Measurements from ENCODE around the gene TPRG1. TPM values are rescaled to one million over a fixed set of nuclear protein-coding genes. Genes with fewer than 3 reads are reported as not detected.

Gene TPRG1
- total RNA-seq, 1 experiment from 2014 or later: 0.11 TPM

DNA sequence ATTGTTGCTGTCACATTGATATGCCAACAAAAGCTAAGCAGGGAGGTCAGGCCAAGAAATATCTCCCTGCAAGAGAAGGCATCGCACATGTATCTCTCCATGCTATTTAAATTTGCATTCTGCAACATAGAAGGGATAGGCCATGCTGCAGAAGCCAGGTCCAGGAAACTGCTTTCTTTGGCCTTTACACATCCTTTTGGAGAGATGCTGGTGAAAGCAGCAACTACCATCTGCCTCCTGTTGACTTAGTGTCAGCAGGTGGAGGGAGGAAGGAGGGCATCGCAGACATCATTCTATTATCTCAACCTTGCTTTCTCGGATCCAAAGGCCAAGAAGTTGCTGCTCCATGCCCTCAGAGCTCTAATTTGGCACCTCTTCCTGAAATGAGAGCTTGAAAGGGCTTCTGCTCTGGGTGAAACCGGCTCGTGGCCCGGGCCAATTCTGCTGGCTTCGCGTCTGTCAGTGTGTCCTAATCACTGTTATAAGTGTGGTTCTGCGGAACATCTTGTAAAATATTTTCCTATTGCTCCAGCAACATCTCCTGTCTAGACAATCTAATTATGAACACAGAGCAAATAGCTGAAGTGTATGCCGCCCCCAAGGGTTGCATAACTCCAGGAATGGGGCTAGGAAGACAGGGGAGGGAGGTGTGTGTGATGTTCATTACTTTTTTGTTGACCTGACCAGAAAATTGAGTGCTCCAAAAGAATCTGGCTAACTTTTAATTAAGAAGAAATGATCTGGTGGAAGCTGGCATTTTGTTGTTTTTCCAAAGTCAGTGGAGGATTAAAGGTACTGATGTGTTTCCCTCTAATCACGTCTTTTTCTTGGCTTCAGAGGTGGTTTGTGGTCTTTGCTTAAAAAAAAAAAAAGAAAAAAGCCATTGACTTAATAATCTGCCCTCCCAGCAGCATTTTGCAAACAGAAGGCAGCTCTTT lies 89.1 kb downstream of the TPRG1 start:
- Histone ChIP-seq H3K9me3 (replicated peaks) (no peaks in the 10 kb centered on the region), H3K27me3 (replicated peaks) (no peaks in the 10 kb centered on the region), H3K4me1 (replicated peaks) (no peaks in the 10 kb centered on the region), H3K4me3 (no peak overlapping the region), H3K36me3 (no peaks in the 10 kb centered on the region), H3K27ac (no peak overlapping the region)
- DNase-seq (ENCODE audit: low read depth in 1 of 2, low spot score in 2 of 2): no peak

DNA sequence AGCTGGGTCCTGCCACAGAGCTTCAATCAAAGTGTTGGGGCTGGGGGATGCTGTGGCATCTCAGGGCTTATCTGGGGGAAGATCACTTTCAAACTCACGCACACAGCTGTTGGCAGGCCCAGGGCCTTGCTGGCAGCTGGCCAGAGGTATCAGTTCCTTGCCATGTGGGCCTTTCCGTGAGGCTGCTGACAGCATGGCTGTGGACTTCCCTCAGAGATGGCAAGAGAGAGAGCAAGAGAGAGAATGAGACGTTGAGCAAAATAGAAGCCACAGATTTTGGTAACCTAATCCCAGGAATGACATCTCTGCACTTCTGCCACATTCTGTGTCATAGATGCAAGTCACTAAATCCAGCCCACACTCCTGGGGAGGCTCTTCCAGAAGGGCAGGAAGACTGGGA lies 91.0 kb downstream of the TPRG1 start:
- no peaks in the 10 kb centered on the region for H3K9me3 ChIP-seq (replicated peaks)
- H3K27ac ChIP-seq: no peak overlapping the region
- H3K4me3 ChIP-seq: no peak overlapping the region
- H3K27me3 ChIP-seq (replicated peaks): no peaks in the 10 kb centered on the region
- H3K4me1 ChIP-seq (replicated peaks): no peaks in the 10 kb centered on the region
- DNase-seq (ENCODE audit: low read depth in 1 of 2, low spot score in 2 of 2): no peak
- H3K36me3 ChIP-seq: no peaks in the 10 kb centered on the region

DNA sequence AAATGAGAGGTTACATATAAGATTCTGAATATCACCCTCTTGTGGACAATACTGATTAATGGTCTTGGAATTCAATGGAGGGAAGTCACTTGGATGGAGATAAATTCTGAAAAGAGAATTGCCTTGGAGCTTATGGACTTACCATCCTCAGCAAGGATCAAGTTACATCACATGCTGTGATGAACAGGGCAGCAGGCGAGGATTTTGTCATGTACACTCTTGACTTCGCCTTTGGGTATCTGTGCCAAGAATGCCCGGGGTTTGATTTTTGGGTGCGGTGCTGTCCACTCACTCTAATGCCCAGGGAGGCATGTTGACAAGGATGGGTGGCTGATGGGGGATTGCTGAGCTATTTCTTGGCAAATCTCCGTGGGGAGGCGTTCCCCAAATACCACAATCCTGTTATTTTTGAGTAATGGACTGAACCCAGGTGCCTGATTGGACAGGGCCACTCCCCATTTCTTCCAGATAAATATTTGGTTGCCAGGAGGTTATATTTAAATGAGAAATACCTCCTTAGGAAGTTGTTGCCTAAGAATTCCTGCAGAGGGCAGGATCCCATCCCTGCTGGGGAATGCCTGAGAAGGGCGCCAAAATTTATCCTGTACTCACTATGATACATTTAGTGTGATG lies 96.3 kb downstream of the TPRG1 start:
- Histone ChIP-seq H3K27ac (no peak overlapping the region), H3K4me1 (replicated peaks) (peaks cover 3% of the 10 kb centered on the region; the same call in 1 of the 2 replicates), H3K36me3 (no peaks in the 10 kb centered on the region), H3K9me3 (replicated peaks) (no peaks in the 10 kb centered on the region), H3K27me3 (replicated peaks) (no peaks in the 10 kb centered on the region), H3K4me3 (no peak overlapping the region)
- no peak for DNase-seq (ENCODE audit: low read depth in 1 of 2, low spot score in 2 of 2)

DNA sequence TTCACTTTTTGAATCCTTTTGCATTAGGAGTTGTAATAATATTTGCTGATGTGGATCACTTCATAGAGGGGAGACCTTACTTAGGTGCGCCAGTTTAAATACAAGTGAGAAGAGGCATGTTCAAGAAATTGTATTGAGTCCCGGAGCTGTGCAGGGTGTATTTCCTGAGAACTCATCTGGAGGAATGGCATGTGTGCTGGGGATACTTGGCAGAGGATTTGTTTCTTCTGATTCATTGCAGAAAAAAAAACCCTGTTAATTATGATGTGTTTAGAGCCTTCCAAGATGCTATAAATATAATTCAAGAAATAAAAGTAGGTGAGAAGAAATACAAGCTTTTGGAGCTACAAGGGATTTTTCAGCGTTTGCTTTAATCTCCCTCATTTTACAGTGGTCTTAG lies 97.6 kb downstream of the TPRG1 start:
- no peak overlapping the region for H3K27ac ChIP-seq
- no peaks in the 10 kb centered on the region for H3K36me3 ChIP-seq
- no peak for DNase-seq (ENCODE audit: low read depth in 1 of 2, low spot score in 2 of 2)
- H3K4me3 ChIP-seq: no peak overlapping the region
- peaks cover 3% of the 10 kb centered on the region; the same call in 1 of the 2 replicates for H3K4me1 ChIP-seq (replicated peaks)
- no peaks in the 10 kb centered on the region for H3K9me3 ChIP-seq (replicated peaks)
- H3K27me3 ChIP-seq (replicated peaks): no peaks in the 10 kb centered on the region

DNA sequence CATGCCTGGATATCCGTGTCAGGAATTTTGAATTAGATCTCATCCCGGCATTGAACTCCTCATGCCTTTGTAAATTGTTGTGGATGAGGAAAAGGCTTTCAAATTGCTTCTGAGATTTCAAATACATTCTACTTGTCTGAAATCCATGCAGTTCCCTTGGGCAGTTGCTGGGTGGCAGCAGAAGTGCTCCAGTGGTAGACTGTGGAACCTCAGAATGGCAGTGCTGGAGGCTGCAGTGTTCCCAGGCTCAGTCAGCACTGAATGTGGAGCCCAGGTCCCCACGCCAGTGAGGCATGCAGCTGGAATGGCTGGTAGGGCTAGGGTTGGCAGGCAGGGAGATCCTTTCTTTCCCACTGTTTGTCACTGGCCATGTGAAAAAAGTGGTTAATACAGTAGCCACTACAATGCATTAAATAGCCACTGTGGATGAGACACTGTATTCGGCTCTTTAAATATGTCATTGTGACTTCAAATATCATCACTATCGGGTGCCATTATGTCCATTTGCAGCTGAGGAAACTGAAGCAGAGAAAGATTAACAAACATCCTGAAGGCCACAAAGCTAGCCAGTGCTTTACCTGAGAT lies 98.6 kb downstream of the TPRG1 start:
- Histone ChIP-seq H3K36me3 (no peaks in the 10 kb centered on the region), H3K27ac (no peak overlapping the region), H3K9me3 (replicated peaks) (no peaks in the 10 kb centered on the region), H3K27me3 (replicated peaks) (no peaks in the 10 kb centered on the region), H3K4me3 (no peak overlapping the region), H3K4me1 (replicated peaks) (peaks cover 3% of the 10 kb centered on the region; the same call in 1 of the 2 replicates)
- peak; percentile 25 to 70 for DNase-seq (ENCODE audit: low read depth in 1 of 2, low spot score in 2 of 2)

DNA sequence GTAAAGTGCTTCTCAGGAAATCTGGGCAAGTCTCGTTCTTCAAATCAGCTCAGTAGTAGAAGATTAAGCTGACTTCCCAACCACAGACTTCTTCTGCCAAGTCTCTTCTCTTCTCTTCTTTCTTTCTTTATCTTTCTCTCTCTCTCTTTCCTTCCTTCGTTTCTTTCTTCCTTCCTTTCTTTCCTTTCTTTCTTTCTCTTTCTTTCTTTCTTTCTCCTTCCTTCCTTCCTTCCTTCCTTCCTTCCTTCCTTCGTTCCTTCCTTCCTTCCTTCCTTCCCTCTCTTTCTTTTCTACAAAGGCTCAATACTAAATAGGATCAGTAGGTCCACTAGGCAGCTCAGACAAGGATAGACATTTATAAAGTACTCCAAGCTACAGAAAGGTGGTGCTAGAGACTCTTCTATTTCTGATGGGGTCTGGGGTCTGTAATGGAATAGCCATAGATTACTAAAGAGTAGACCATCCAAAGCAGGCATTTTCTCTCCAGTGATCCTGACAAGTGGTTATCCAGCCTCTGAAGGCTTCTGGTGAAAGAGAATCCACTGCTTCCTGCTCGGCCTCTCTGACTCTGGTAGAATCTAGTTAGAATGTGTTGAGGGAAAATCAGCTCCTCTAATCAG lies 100.8 kb downstream of the TPRG1 start:
- Histone ChIP-seq H3K36me3 (no peaks in the 10 kb centered on the region), H3K4me1 (replicated peaks) (peaks cover 20% of the 10 kb centered on the region), H3K9me3 (replicated peaks) (no peaks in the 10 kb centered on the region), H3K4me3 (no peak overlapping the region), H3K27ac (no peak overlapping the region), H3K27me3 (replicated peaks) (no peaks in the 10 kb centered on the region)
- no peak for DNase-seq (ENCODE audit: low read depth in 1 of 2, low spot score in 2 of 2)

DNA sequence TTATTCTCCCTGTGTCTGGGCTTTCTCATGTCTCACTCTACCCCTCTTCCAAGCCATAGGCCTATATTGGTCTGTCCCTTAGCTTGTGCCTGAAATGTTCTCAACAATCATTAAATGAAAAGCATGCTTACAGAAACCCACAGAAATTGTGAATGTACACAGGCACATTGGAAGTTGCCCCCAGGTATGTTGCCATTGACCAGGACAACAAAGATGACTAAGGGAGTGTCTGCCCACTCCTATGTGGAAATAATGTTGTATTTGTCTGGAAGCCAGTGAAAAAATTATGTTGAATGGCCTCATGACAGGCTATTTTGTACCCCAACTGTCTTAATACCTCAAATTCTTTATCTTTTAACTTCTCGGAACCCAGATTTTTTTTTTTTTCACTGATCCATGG lies 102.0 kb downstream of the TPRG1 start:
- DNase-seq (ENCODE audit: low read depth in 1 of 2, low spot score in 2 of 2): no peak
- H3K9me3 ChIP-seq (replicated peaks): no peaks in the 10 kb centered on the region
- peaks cover 23% of the 10 kb centered on the region for H3K4me1 ChIP-seq (replicated peaks)
- no peak overlapping the region for H3K4me3 ChIP-seq
- H3K27ac ChIP-seq: no peak overlapping the region
- H3K27me3 ChIP-seq (replicated peaks): no peaks in the 10 kb centered on the region
- no peaks in the 10 kb centered on the region for H3K36me3 ChIP-seq

DNA sequence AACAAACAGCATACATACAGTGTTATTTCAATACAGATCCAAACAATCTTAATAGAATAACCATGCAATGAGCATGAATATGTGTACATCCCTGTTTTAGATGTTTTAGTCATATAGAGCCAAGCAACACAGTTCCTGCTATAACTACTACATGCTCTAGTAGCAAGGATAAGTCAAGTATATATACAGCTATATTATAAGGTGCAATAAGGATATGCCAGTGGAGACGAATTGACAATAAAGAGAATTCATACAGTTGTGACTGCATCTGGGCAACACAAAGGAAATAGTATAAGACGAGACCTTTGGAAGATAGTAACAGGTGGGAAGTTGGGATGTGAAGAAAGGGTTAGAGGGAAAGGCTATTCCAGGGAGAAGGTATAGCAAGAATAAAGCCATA lies 103.4 kb downstream of the TPRG1 start:
- DNase-seq (ENCODE audit: low read depth in 1 of 2, low spot score in 2 of 2): no peak
- H3K4me1 ChIP-seq (replicated peaks): peaks cover 23% of the 10 kb centered on the region
- no peak overlapping the region for H3K4me3 ChIP-seq
- H3K27ac ChIP-seq: no peak overlapping the region
- H3K36me3 ChIP-seq: no peaks in the 10 kb centered on the region
- H3K27me3 ChIP-seq (replicated peaks): no peaks in the 10 kb centered on the region
- H3K9me3 ChIP-seq (replicated peaks): no peaks in the 10 kb centered on the region

DNA sequence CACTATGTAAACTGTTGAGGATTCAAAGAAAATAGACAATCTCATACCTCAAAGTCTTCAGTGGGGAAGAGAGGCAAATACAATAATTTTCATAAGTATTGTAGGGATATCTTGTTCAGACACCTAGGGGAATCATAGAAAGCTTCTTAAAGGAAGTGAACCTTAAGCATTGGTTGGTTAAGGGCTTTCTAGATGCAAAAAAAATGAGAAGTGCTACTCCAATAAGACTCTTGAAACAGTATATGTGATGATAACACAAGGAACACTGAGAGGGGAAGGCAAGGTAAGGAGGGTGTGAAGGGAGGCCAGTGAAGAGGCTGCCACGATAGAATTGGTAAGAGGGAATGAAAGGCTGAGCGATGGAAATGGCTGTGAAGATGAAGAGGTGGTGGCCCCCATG lies 104.1 kb downstream of the TPRG1 start:
- no peak overlapping the region for H3K27ac ChIP-seq
- H3K27me3 ChIP-seq (replicated peaks): no peaks in the 10 kb centered on the region
- H3K4me1 ChIP-seq (replicated peaks): peaks cover 20% of the 10 kb centered on the region
- no peaks in the 10 kb centered on the region for H3K36me3 ChIP-seq
- no peaks in the 10 kb centered on the region for H3K9me3 ChIP-seq (replicated peaks)
- no peak for DNase-seq (ENCODE audit: low read depth in 1 of 2, low spot score in 2 of 2)
- H3K4me3 ChIP-seq: no peak overlapping the region

DNA sequence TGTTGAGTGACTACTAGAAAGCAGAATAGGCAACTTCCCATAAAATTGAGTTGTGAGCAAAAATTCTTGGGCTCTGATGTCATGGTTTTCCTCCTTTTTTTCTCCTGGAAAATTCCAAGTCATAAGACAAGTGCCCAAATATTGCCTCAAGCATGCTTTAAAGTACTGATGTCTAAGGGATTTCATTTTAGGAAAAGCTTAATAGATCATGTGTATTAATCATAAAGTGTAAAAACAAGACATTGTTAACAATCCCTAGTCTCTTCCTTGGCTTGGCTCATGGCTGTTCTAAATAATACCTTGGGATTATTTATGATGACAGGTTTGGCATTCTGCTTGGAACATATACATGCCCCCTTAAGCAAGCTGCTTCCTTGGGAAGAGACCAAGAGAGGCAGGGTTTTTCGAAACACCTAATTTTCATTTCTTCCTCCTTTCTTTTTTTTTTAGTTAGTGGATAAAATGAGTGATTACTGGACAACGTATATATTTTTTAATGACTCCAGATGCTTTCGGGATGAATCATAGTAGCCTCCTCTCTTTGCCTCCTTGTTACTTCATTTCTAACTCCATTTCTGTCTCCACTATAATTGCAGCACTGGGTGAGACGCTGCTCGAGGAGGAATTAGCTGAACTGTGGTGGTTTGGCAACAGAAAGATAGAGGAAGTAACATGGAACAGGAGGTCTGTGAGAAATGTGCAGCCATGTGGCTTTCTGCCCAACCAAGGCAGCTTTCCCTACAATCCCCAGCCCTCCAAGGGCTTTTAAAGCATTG lies 104.9 kb downstream of the TPRG1 start:
- Histone ChIP-seq H3K27me3 (replicated peaks) (no peaks in the 10 kb centered on the region), H3K27ac (peak overlapping the region; percentile 47), H3K36me3 (no peaks in the 10 kb centered on the region), H3K4me1 (replicated peaks) (peaks cover 20% of the 10 kb centered on the region), H3K9me3 (replicated peaks) (no peaks in the 10 kb centered on the region), H3K4me3 (no peak overlapping the region)
- DNase-seq (ENCODE audit: low read depth in 1 of 2, low spot score in 2 of 2): peak in 1 of 2 experiments; percentile 40

DNA sequence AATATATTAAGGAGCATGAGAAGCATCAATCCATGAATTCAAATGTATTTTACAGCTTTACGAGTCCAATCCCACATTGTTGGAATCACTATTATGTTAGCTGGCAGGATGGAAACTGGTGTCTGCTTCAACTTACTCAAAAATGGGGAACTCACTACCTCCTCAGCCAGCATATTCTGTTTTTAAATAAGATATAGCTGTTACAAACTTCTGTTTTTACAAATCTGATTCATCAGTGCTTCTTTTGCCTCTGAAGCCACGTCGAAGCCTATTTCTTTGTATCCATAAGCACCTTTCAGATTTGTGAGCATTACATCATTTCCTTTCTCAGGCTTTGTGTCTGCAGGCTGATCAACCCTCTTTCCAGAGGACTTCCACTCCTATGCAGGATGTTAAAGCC lies 105.9 kb downstream of the TPRG1 start:
- H3K27ac ChIP-seq: no peak overlapping the region
- DNase-seq (ENCODE audit: low read depth in 1 of 2, low spot score in 2 of 2): no peak
- H3K27me3 ChIP-seq (replicated peaks): no peaks in the 10 kb centered on the region
- H3K4me3 ChIP-seq: no peak overlapping the region
- no peaks in the 10 kb centered on the region for H3K9me3 ChIP-seq (replicated peaks)
- H3K4me1 ChIP-seq (replicated peaks): peaks cover 20% of the 10 kb centered on the region
- no peaks in the 10 kb centered on the region for H3K36me3 ChIP-seq

DNA sequence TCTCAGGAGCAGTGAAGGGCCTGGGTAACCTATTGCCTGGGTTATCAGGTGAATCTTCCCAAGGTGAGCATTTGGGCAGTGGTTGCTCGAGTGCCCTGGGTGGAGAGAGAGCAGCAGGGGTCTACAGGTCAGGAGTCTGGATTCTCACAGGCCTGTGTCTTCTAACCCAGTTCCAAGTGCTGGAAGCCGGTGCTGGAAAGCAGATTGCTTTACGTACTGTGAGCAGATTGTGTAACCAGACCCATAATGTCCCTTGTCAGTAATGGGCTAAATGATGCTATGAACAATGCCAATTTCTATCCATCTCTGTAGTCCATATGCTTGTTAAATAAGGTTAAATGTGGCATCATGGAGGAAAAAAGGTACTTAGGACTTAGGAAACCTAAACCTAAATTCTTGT lies 106.5 kb downstream of the TPRG1 start:
- H3K4me1 ChIP-seq (replicated peaks): peaks cover 20% of the 10 kb centered on the region
- H3K27me3 ChIP-seq (replicated peaks): no peaks in the 10 kb centered on the region
- H3K27ac ChIP-seq: no peak overlapping the region
- no peaks in the 10 kb centered on the region for H3K9me3 ChIP-seq (replicated peaks)
- no peaks in the 10 kb centered on the region for H3K36me3 ChIP-seq
- no peak for DNase-seq (ENCODE audit: low read depth in 1 of 2, low spot score in 2 of 2)
- H3K4me3 ChIP-seq: no peak overlapping the region

DNA sequence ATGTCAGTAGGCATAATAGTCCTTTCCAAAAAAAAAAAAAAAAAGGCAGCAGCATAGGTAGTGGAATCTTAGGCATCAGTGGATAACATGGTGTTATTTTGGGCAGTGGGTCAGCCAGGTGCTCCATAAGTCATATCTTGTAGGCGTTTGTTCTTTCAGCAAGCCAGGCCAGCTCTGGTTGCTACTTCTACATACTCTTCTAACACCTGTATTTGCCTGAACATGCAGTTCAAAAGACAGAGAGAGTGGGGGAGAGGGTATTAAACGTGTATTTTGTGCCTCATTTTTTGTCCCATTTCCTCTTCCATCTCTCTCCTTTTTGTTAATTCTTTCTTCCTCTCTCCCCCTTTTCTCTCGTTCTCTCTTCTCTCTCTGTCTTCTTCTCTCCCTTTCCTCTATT lies 110.4 kb downstream of the TPRG1 start:
- DNase-seq (ENCODE audit: low read depth in 1 of 2, low spot score in 2 of 2): no peak
- Histone ChIP-seq H3K27ac (no peak overlapping the region), H3K27me3 (replicated peaks) (no peaks in the 10 kb centered on the region), H3K4me3 (no peak overlapping the region), H3K36me3 (no peaks in the 10 kb centered on the region), H3K4me1 (replicated peaks) (peaks cover 7% of the 10 kb centered on the region), H3K9me3 (replicated peaks) (no peaks in the 10 kb centered on the region)

Measured in SJSA1 (cell line).